GM12892 (cell line): ENCODE measurements around the gene PTPRZ1.

Experiments used
- POLR2AphosphoS5 ChIP-seq: IDR thresholded peaks from 2 replicates; pipeline ENCODE4 v1.6.1; 2011; ENCODE audit warnings: low read depth, low read length, control low read depth
- TAF1 ChIP-seq: IDR thresholded peaks from 2 replicates; pipeline ENCODE4 v1.6.1; 2011; ENCODE audit warnings: low read depth, mild to moderate bottlenecking, control low read depth, low read length, borderline replicate concordance

DNA sequence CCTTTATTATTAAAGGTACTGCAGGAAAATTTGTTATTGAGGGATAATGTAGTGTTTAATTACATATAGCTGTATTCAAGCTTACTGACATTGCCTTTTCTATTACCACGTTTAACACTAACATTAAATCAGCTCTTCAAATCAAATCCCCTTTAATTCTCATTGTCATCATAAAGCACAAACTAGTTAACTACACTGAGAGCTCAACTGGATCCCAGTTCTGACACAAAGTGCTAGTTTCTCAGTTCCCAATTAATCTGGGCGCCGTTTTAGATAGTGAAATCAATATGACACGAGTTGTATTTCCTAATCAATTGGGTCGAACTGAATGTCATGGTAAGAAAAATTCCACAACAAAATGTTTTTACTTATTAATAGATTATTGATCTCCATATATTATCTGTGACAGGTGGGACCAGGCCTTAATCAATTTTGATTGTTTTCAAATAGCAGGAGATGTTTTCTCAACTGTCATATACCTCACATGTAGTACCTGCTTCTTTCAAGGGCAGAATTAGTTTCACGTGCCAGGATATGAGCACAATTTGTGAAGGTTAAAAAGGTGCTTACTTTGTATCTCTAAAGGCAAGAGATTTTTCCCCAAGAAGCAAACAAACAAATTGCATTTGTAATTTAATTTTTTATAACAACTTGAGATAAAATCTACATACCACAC, 200.1 kb downstream of the PTPRZ1 start:
- TF ChIP-seq POLR2AphosphoS5 (no peak), TAF1 (no peak)
